Measurements from ENCODE around the gene AP4B1. TPM values are rescaled to one million over a fixed set of nuclear protein-coding genes. Genes with fewer than 3 reads are reported as not detected.

The AP4B1 gene
- polyA plus RNA-seq, 1 experiment = 16.5 TPM

GRCh38 chr1:113868387-113869083 lies 36.1 kb downstream of the AP4B1 start:
- Histone ChIP-seq H3K4me3 (ENCODE audit: low read depth, low read length) (no peak overlapping the region), H3K27me3 (ENCODE audit: control insufficient read depth, insufficient read depth, low read length) (no peaks in the 10 kb centered on the region), H3K27ac (ENCODE audit: low read depth, low read length) (no peak overlapping the region), H3K9me3 (ENCODE audit: control insufficient read depth, insufficient read depth, low read length) (no peaks in the 10 kb centered on the region)
- CTCF ChIA-PET = interaction anchor here (0.7 to 1.0 kb wide), 2 partner anchors 13 to 33 kb away, joined by 3 to 5 read pairs; no protein-coding TSS in a partner anchor
- TF ChIP-seq, protein P1, sequence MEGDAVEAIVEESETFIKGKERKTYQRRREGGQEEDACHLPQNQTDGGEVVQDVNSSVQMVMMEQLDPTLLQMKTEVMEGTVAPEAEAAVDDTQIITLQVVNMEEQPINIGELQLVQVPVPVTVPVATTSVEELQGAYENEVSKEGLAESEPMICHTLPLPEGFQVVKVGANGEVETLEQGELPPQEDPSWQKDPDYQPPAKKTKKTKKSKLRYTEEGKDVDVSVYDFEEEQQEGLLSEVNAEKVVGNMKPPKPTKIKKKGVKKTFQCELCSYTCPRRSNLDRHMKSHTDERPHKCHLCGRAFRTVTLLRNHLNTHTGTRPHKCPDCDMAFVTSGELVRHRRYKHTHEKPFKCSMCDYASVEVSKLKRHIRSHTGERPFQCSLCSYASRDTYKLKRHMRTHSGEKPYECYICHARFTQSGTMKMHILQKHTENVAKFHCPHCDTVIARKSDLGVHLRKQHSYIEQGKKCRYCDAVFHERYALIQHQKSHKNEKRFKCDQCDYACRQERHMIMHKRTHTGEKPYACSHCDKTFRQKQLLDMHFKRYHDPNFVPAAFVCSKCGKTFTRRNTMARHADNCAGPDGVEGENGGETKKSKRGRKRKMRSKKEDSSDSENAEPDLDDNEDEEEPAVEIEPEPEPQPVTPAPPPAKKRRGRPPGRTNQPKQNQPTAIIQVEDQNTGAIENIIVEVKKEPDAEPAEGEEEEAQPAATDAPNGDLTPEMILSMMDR (IDR thresholded peaks at IDR 0.05; ENCODE audit: low read depth, low read length) = no peak
- POLR2A ChIA-PET = interaction anchor here (0.5 kb wide), 1 partner anchor 1395 kb away, joined by 5 read pairs; no protein-coding TSS in a partner anchor
- no peak for DNase-seq (ENCODE audit: low read depth, low spot score)

- POLR2A ChIA-PET = no interaction called here
- TF ChIP-seq, protein P1 (IDR thresholded peaks at IDR 0.05; ENCODE audit: low read depth, low read length) = no peak
- Histone ChIP-seq H3K27ac (ENCODE audit: low read depth, low read length) (no peak overlapping the region), H3K9me3 (ENCODE audit: control insufficient read depth, insufficient read depth, low read length) (no peaks in the 10 kb centered on the region), H3K4me3 (ENCODE audit: low read depth, low read length) (no peak overlapping the region), H3K27me3 (ENCODE audit: control insufficient read depth, insufficient read depth, low read length) (no peaks in the 10 kb centered on the region)
- no peak for DNase-seq (ENCODE audit: low read depth, low spot score)
- CTCF ChIA-PET = no interaction called here
These were observed 43.0 kb downstream of the AP4B1 start for GRCh38 chr1:113861641-113862040.

GRCh38 chr1:113860891-113861290 lies 43.7 kb downstream of the AP4B1 start:
- CTCF ChIA-PET = interaction anchor here (3.4 kb wide), 1 partner anchor 25 kb away, joined by 30 read pairs; no protein-coding TSS in a partner anchor
- POLR2A ChIA-PET = interaction anchor here (0.6 kb wide), 1 partner anchor 60 kb away, joined by 4 read pairs; no protein-coding TSS in a partner anchor
- DNase-seq (ENCODE audit: low read depth, low spot score) = peak; percentile 23

GRCh38 chr1:113859478-113860175 lies 45.0 kb downstream of the AP4B1 start:
- no peaks in the 10 kb centered on the region for H3K27me3 ChIP-seq (ENCODE audit: control insufficient read depth, insufficient read depth, low read length)
- no peak overlapping the region for H3K4me3 ChIP-seq (ENCODE audit: low read depth, low read length)
- ChIA-PET CTCF (interaction anchor here (0.7 to 3.4 kb wide), 4 partner anchors 24 to 952 kb away, joined by 3 to 30 read pairs (median 5); partner anchors contain the start of gene PHTF1), POLR2A (no interaction called here)
- no peaks in the 10 kb centered on the region for H3K9me3 ChIP-seq (ENCODE audit: control insufficient read depth, insufficient read depth, low read length)
- DNase-seq (ENCODE audit: low read depth, low spot score) = no peak
- no peak overlapping the region for H3K27ac ChIP-seq (ENCODE audit: low read depth, low read length)
- TF ChIP-seq, protein P1 (IDR thresholded peaks at IDR 0.05; ENCODE audit: low read depth, low read length) = no peak

More at GRCh38 chr1:113860891-113861290, 43.7 kb downstream of the AP4B1 start:
- no peaks in the 10 kb centered on the region for H3K9me3 ChIP-seq (ENCODE audit: control insufficient read depth, insufficient read depth, low read length)
- H3K27ac ChIP-seq (ENCODE audit: low read depth, low read length) = peak overlapping the region; percentile 42
- no peaks in the 10 kb centered on the region for H3K27me3 ChIP-seq (ENCODE audit: control insufficient read depth, insufficient read depth, low read length)
- H3K4me3 ChIP-seq (ENCODE audit: low read depth, low read length) = no peak overlapping the region
- TF ChIP-seq, protein P1 (IDR thresholded peaks at IDR 0.05; ENCODE audit: low read depth, low read length) = no peak

- Histone ChIP-seq H3K27me3 (ENCODE audit: control insufficient read depth, insufficient read depth, low read length) (no peaks in the 10 kb centered on the region), H3K27ac (ENCODE audit: low read depth, low read length) (no peak overlapping the region), H3K9me3 (ENCODE audit: control insufficient read depth, insufficient read depth, low read length) (no peaks in the 10 kb centered on the region), H3K4me3 (ENCODE audit: low read depth, low read length) (no peak overlapping the region)
- POLR2A ChIA-PET = no interaction called here
- TF ChIP-seq, protein P1 (IDR thresholded peaks at IDR 0.05; ENCODE audit: low read depth, low read length) = no peak
- CTCF ChIA-PET = interaction anchor here (0.9 to 3.4 kb wide), 3 partner anchors 23 to 100 kb away, joined by 5 to 30 read pairs (median 5); partner anchors contain the start of gene PHTF1
- DNase-seq (ENCODE audit: low read depth, low spot score) = no peak
These were observed 45.6 kb downstream of the AP4B1 start for GRCh38 chr1:113858982-113859381.

All from AG04450 (cell line).